HPDE6-E6E7 (cell line): ENCODE results near the gene IFNK.
"Not testable (repeated sequence)": the region's sequence is repeated elsewhere in the genome, so short reads cannot be mapped to it uniquely, and the experiment has no call there.

Experiments used
- DNase-seq: peaks from one replicate; pipeline ENCODE4 v3.0.0; 2011; ENCODE audit warnings: missing footprints; ENCODE audit errors: extremely low spot score

Gene IFNK

GRCh38 chr9:27524236-27524635 lies at the start of gene IFNK:
Gene IFNK, plus strand, starts transcription at chr9:27524290. Its CDS starts 47 bp downstream, at chr9:27524337.
- DNase-seq, result no peak

- DNase-seq, result no peak
These were observed 49.8 kb upstream of the IFNK start for GRCh38 chr9:27474305-27474704.

GRCh38 chr9:27475057-27475595 lies 49.0 kb upstream of the IFNK start:
- no peak for DNase-seq

- no peak for DNase-seq
These were observed 47.1 kb upstream of the IFNK start for GRCh38 chr9:27476870-27477515.

- DNase-seq, result no peak
These were observed 45.8 kb upstream of the IFNK start for GRCh38 chr9:27478322-27478721.

GRCh38 chr9:27482709-27483108 lies 41.4 kb upstream of the IFNK start:
- DNase-seq, result no peak

- DNase-seq, result no peak
These were observed 40.5 kb upstream of the IFNK start for GRCh38 chr9:27483576-27483975.

- DNase-seq, result no peak
These were observed 38.9 kb upstream of the IFNK start for GRCh38 chr9:27485158-27485557.

- DNase-seq, result no peak
These were observed 36.9 kb upstream of the IFNK start for GRCh38 chr9:27487128-27487640.

GRCh38 chr9:27487927-27488326 lies 36.2 kb upstream of the IFNK start:
- no peak for DNase-seq

- no peak for DNase-seq
These were observed 34.8 kb upstream of the IFNK start for GRCh38 chr9:27489087-27489876.

- DNase-seq, result no peak
These were observed 32.9 kb upstream of the IFNK start for GRCh38 chr9:27491154-27491553.

GRCh38 chr9:27495480-27496134 lies 28.5 kb upstream of the IFNK start:
- no peak for DNase-seq

GRCh38 chr9:27496135-27496504 lies 28.0 kb upstream of the IFNK start:
- peak; percentile 13 for DNase-seq

- DNase-seq, result no peak
These were observed 26.1 kb upstream of the IFNK start for GRCh38 chr9:27497883-27498417.

- DNase-seq, result peak; percentile 62
These were observed 24.6 kb upstream of the IFNK start for GRCh38 chr9:27499451-27499850.

- DNase-seq, result not testable (repeated sequence)
These were observed 23.2 kb upstream of the IFNK start for GRCh38 chr9:27500902-27501301.

GRCh38 chr9:27503623-27504022 lies 20.5 kb upstream of the IFNK start:
- no peak for DNase-seq

- DNase-seq, result no peak
These were observed 19.8 kb upstream of the IFNK start for GRCh38 chr9:27504259-27504658.

- DNase-seq, result peak; percentile 23
These were observed 18.3 kb upstream of the IFNK start for GRCh38 chr9:27505744-27506161.

GRCh38 chr9:27506981-27507380 lies 17.1 kb upstream of the IFNK start:
- DNase-seq, result no peak

- DNase-seq, result no peak
These were observed 13.3 kb upstream of the IFNK start for GRCh38 chr9:27510780-27511179.
